BLaER1 (cell line): ENCODE measurements around the gene GRK3.

Experiments used
- H3K27ac ChIP-seq: shearing (Covaris generic); formaldehyde crosslinking; 2 replicates; pipeline ENCODE4 v1.8.1; 2022
- H3K27me3 ChIP-seq: shearing (Covaris generic); formaldehyde crosslinking; 2 replicates; pipeline ENCODE4 v1.8.1; 2022
- H3K36me3 ChIP-seq: shearing (Covaris generic); formaldehyde crosslinking; 2 replicates; pipeline ENCODE4 v1.8.1; 2022
- H3K4me1 ChIP-seq: shearing (Covaris generic); formaldehyde crosslinking; 2 replicates; pipeline ENCODE4 v1.8.1; 2022
- H3K4me2 ChIP-seq: shearing (Covaris generic); formaldehyde crosslinking; 2 replicates; pipeline ENCODE4 v1.8.1; 2022
- H3K4me3 ChIP-seq: shearing (Covaris generic); formaldehyde crosslinking; 2 replicates; pipeline ENCODE4 v1.8.1; 2022
- H3K9ac ChIP-seq: shearing (Covaris generic); formaldehyde crosslinking; 2 replicates; pipeline ENCODE4 v1.8.1; 2022
- H3K9me3 ChIP-seq: shearing (Covaris generic); formaldehyde crosslinking; 2 replicates; pipeline ENCODE4 v1.8.1; 2022
- H4K20me1 ChIP-seq: shearing (Covaris generic); formaldehyde crosslinking; 2 replicates; pipeline ENCODE4 v1.8.1; 2022
- Cebpa-rat ChIP-seq: shearing (Covaris generic); IDR thresholded peaks from 2 replicates; pipeline ENCODE4 v1.8.1; 2022

The GRK3 gene

DNA sequence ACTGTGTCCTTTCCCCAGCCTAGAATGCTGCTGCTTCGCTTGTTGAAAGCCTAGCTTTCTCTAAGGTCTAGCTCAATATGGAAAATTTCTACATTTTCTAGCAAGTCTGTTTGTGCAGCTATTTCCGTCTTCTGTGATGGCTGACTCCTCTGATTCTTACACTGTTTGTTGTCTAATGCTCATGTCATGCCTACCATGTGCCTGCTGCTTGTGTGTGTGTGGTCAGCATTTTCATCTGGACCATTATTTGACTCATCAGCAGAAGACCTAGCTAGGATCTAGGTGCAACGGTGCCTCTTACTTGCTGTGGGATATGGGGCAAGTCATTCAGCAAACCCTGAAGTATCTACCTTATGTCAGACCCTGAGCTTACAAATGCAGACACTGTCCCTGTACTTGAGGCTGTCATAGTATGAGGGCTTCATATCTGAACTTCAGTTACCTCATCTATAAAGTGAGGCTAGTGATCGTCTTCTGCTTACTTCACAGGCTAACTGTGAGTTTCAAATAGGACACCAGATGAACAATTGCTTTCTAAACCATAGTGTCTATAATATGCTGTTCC lies 91.0 kb downstream of the GRK3 start:
- no peaks in the 10 kb centered on the region for H3K27me3 ChIP-seq
- H3K9me3 ChIP-seq, result no peaks in the 10 kb centered on the region
- peaks cover 10% of the 10 kb centered on the region; the same call in 1 of the 2 replicates for H3K4me1 ChIP-seq
- H3K27ac ChIP-seq, result no peak overlapping the region
- H4K20me1 ChIP-seq, result peaks cover 28% of the 10 kb centered on the region
- no peak overlapping the region for H3K4me3 ChIP-seq
- no peak for TF ChIP-seq Cebpa-rat
- H3K9ac ChIP-seq, result no peak overlapping the region
- H3K36me3 ChIP-seq, result peaks cover 6% of the 10 kb centered on the region; the same call in 1 of the 2 replicates
- H3K4me2 ChIP-seq, result no peak overlapping the region

DNA sequence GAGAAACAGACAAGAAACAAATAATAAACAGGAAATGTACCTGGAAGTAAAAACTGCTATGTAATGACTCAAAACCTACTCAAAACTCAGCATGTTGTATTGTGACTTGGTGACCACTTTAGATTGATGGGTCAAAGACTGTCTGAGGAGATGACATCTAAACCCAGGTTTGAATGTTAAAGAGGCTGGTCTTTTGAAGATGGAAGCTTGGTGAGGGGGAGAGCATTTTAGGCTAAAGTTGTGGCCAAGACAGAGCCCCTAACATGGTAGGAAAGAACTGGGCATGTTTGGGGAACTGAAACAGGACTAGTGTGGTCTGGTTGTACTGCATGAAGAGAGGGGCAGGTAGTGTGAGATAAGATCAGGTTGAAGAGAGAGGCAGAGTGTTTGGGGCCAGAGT lies 92.2 kb downstream of the GRK3 start:
- Histone ChIP-seq H3K36me3 (peaks cover 6% of the 10 kb centered on the region; the same call in 1 of the 2 replicates), H3K27ac (no peak overlapping the region)

DNA sequence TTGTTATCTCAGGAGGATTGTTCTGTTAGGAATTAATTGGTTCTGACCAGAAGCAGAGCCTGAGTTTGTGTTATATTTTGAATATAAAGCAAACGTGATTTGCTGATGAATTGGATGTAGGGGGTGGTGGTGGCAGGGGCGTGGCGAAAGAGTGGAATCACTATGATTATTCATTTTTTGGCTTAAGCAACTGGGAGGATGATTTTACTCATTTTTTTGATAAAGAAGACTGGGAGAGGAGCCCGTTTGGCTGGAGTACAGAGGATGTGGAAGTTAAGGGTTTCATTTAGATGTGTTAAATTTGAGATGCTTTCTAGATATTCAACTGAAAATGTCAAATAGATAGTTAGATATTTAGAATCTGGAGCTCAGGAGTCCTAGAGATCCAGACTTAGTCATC lies 94.2 kb downstream of the GRK3 start:
- Histone ChIP-seq H3K36me3 (peaks cover 5% of the 10 kb centered on the region; the same call in 1 of the 2 replicates), H4K20me1 (peaks cover 28% of the 10 kb centered on the region), H3K4me2 (no peak overlapping the region), H3K4me1 (no peaks in the 10 kb centered on the region; the same call in 1 of the 2 replicates), H3K27me3 (no peaks in the 10 kb centered on the region), H3K9ac (no peak overlapping the region), H3K4me3 (no peak overlapping the region), H3K9me3 (no peaks in the 10 kb centered on the region), H3K27ac (no peak overlapping the region)
- TF ChIP-seq Cebpa-rat, result no peak

More for the DNA sequence above, 92.2 kb downstream of the GRK3 start:
- Histone ChIP-seq H3K4me1 (no peaks in the 10 kb centered on the region; the same call in 1 of the 2 replicates), H3K27me3 (no peaks in the 10 kb centered on the region), H3K4me3 (no peak overlapping the region), H3K9me3 (no peaks in the 10 kb centered on the region), H3K4me2 (no peak overlapping the region), H4K20me1 (peaks cover 28% of the 10 kb centered on the region), H3K9ac (no peak overlapping the region)
- no peak for TF ChIP-seq Cebpa-rat

DNA sequence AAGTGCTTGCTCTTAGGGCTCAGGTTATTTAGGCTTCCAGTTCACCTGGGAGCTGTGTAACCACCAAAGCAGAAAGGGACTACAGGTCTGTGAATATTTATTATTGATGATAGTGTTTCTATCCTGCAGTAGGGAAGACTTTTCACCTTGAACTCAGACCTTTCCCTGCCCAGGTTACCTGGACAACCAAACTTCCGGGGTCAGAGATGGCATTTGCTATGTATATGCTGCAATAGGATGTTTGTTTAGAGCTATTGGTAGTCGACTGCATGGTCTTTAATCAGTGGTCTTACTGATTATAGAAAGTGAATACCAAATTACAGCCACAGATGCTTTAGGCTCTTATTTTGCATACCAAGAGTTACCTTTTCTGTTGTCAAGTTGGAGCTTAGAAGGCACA lies 94.9 kb downstream of the GRK3 start:
- Histone ChIP-seq H3K36me3 (peaks cover 4% of the 10 kb centered on the region; the same call in 1 of the 2 replicates), H3K4me3 (no peak overlapping the region), H3K4me2 (no peak overlapping the region), H3K27me3 (no peaks in the 10 kb centered on the region), H3K4me1 (no peaks in the 10 kb centered on the region; the same call in 1 of the 2 replicates), H3K9me3 (no peaks in the 10 kb centered on the region), H3K9ac (no peak overlapping the region), H4K20me1 (peaks cover 28% of the 10 kb centered on the region), H3K27ac (no peak overlapping the region)
- TF ChIP-seq Cebpa-rat, result no peak

DNA sequence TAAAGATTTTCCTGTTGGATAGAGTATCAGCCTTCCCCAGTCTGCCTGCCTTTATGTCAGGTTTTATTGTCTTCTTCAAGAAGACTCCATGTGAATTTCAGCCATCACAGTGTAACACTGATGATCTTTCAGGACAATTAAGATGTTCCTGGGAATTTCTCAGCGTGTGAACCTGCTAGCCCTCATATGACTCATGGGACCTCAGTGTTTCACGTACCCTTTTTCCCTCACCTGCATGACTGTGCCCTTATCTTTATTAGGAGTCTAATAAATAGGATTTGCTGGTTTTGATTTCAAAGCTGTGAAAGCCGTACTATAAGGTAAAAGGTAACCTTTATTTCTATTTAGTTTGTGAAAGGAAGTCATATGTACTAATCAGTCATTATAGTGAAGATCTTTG lies 95.9 kb downstream of the GRK3 start:
- H3K27ac ChIP-seq, result no peak overlapping the region
- TF ChIP-seq Cebpa-rat, result no peak
- H3K4me1 ChIP-seq, result no peaks in the 10 kb centered on the region; the same call in 1 of the 2 replicates
- 0 out of 2 replicates have a peak, but pooled peaks cover 4% of the 10 kb centered on the region for H3K36me3 ChIP-seq
- no peak overlapping the region for H3K4me2 ChIP-seq
- no peaks in the 10 kb centered on the region for H3K27me3 ChIP-seq
- H3K9me3 ChIP-seq, result no peaks in the 10 kb centered on the region
- no peak overlapping the region for H3K9ac ChIP-seq
- no peak overlapping the region for H3K4me3 ChIP-seq
- H4K20me1 ChIP-seq, result peaks cover 28% of the 10 kb centered on the region

DNA sequence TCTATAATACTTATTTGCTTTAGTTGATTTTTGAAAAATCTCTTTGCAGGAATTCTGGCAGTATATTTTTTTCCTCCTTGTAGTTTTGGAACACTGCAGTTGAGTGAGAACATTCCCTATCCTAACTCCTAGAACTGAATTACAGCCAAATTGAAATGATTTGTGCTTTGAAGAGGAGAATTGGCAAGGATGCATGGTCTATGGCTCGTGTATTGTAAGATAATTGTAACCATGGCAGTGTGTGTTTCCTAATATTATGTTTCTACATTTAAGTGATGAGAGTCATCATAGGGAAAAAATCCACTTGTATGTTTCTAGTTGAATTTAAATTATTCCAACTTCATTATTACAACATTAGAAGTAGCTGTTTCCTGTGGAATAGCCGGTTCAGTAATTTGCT lies 96.6 kb downstream of the GRK3 start:
- Histone ChIP-seq H4K20me1 (peaks cover 23% of the 10 kb centered on the region; the same call in 1 of the 2 replicates), H3K4me2 (no peak overlapping the region), H3K9ac (no peak overlapping the region), H3K27ac (no peak overlapping the region), H3K4me3 (no peak overlapping the region), H3K4me1 (peaks cover 3% of the 10 kb centered on the region), H3K36me3 (0 out of 2 replicates have a peak, but pooled peaks cover 4% of the 10 kb centered on the region), H3K27me3 (no peaks in the 10 kb centered on the region), H3K9me3 (no peaks in the 10 kb centered on the region)
- no peak for TF ChIP-seq Cebpa-rat

DNA sequence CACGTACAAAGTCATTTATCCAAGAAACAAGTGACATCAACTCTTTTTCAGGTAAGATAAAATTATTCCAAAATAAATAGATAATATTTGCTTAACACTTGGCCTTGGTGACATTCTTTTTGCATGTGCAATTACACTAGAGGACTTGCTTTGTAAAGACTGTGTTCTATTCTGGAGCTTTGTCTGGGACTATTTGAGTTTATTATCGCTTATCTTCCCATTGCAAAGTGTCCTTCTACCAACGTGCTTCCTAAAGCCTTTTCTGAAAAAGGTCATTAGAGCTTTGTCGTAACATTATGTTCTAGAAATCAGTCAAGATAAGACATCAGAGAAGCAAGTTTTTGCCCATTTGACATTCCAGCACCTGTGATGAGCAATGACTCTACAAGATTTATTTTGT lies 99.2 kb downstream of the GRK3 start:
- H3K4me2 ChIP-seq, result no peak overlapping the region
- H3K27me3 ChIP-seq, result no peaks in the 10 kb centered on the region
- H3K4me1 ChIP-seq, result peaks cover 15% of the 10 kb centered on the region
- no peak overlapping the region for H3K4me3 ChIP-seq
- TF ChIP-seq Cebpa-rat, result no peak
- H3K9me3 ChIP-seq, result no peaks in the 10 kb centered on the region
- no peak overlapping the region for H3K9ac ChIP-seq
- no peak overlapping the region for H3K27ac ChIP-seq
- H4K20me1 ChIP-seq, result peaks cover 8% of the 10 kb centered on the region; the same call in 1 of the 2 replicates
- H3K36me3 ChIP-seq, result peaks cover 11% of the 10 kb centered on the region

DNA sequence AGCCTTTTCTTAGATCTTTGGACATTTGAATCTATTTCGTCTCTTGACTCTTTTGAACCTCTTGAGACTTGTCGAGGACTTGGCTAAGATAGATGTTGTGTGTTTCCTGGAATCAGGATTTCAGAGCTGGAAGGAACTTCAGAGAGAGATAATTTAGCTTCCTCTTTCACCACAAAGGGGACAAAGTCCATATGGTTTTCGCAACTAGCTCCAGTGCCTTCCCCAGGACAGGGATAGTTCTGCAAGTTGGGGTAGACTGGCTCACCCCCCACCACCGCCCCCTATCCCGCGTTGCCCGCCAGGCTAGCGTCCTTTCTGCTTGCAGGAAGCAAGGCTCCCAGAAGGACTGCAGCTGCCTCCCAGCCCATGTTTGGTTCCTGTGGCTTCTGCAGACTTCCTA lies 101.8 kb downstream of the GRK3 start:
- peaks cover 7% of the 10 kb centered on the region; the same call in 1 of the 2 replicates for H3K9me3 ChIP-seq
- H3K27me3 ChIP-seq, result no peaks in the 10 kb centered on the region
- 0 out of 2 replicates have a peak overlapping the region, but pooled peaks have one; percentile 15 for H3K27ac ChIP-seq
- peaks cover 15% of the 10 kb centered on the region for H3K4me1 ChIP-seq
- H3K4me2 ChIP-seq, result peak overlapping the region; percentile 64
- no peak overlapping the region for H3K9ac ChIP-seq
- H4K20me1 ChIP-seq, result 0 out of 2 replicates have a peak, but pooled peaks cover 7% of the 10 kb centered on the region
- H3K36me3 ChIP-seq, result peaks cover 32% of the 10 kb centered on the region
- TF ChIP-seq Cebpa-rat, result no peak
- no peak overlapping the region for H3K4me3 ChIP-seq

DNA sequence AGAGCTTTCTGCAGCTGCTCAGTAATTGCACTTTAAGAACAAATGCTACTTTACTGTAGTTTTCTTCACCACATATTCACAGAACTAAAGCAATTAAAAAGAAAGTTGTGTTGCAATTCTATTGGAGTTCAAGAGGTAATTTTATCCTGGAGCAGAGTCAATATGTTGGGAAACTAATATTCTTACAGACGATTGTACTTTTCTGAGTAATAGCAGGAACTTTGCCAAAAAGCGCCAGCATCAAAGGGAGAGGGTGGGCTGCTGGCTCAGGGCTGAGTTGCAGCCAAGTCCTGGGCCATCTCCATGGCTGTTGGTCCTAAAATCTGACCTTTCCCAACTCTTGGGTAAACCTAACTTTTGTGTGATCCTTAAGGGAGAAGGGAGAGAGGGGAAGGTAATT lies 104.0 kb downstream of the GRK3 start:
- no peak overlapping the region for H3K9ac ChIP-seq
- no peak overlapping the region for H3K4me2 ChIP-seq
- H3K4me1 ChIP-seq, result peaks cover 15% of the 10 kb centered on the region
- H3K4me3 ChIP-seq, result no peak overlapping the region
- H3K27me3 ChIP-seq, result no peaks in the 10 kb centered on the region
- peaks cover 38% of the 10 kb centered on the region for H3K36me3 ChIP-seq
- H3K9me3 ChIP-seq, result peaks cover 7% of the 10 kb centered on the region; the same call in 1 of the 2 replicates
- no peak overlapping the region for H3K27ac ChIP-seq
- TF ChIP-seq Cebpa-rat, result no peak
- 0 out of 2 replicates have a peak, but pooled peaks cover 7% of the 10 kb centered on the region for H4K20me1 ChIP-seq

DNA sequence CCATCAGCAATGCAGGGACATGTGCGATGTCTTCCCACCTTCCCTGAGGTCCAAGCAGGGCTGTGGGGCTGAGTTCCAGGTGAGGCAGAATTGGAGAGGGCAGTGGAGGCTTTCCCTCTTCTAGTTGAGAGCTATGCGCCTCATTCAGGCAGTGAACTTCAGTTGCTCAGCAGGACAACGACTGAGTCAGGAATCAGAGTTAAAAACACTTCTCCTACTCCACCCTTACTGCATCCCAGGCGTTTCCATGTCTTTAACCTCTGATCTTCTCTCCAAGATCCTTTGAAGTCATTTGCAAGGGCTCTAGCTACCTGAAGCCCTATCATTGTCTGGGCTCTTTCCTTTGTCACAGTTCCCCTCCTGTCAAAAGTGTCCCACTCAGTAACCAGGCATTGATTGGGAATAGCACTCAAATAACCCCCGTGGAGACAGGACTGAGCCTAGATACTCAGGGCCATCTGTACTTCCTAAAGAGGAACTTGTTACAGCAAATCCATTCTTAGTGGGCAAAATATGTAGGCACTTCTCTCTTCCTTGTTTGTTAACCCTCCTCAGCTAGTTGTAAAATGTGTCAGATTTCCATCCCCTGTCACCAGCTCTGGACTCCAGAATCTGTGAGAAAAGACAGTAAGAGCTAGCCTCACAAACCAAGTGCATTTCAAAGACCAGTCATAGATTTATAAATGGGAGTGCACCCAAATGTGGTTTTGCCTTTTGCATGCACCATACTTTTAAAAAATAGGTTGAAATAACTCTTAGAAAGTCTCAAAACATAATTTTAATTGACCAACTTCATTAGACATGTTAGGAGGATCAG lies 105.0 kb downstream of the GRK3 start:
- peaks cover 15% of the 10 kb centered on the region for H3K4me1 ChIP-seq
- no peak overlapping the region for H3K4me3 ChIP-seq
- peaks cover 48% of the 10 kb centered on the region for H3K36me3 ChIP-seq
- TF ChIP-seq Cebpa-rat, result no peak
- H3K9me3 ChIP-seq, result peaks cover 7% of the 10 kb centered on the region; the same call in 1 of the 2 replicates
- no peak overlapping the region for H3K27ac ChIP-seq
- H4K20me1 ChIP-seq, result 0 out of 2 replicates have a peak, but pooled peaks cover 7% of the 10 kb centered on the region
- H3K4me2 ChIP-seq, result no peak overlapping the region
- H3K9ac ChIP-seq, result no peak overlapping the region
- no peaks in the 10 kb centered on the region for H3K27me3 ChIP-seq
